ENCODE results near the gene RETSAT.

The RETSAT gene

GRCh38 chr2:85308896-85309555 lies 45.3 kb downstream of the RETSAT start:
- TF ChIP-seq, protein P1, sequence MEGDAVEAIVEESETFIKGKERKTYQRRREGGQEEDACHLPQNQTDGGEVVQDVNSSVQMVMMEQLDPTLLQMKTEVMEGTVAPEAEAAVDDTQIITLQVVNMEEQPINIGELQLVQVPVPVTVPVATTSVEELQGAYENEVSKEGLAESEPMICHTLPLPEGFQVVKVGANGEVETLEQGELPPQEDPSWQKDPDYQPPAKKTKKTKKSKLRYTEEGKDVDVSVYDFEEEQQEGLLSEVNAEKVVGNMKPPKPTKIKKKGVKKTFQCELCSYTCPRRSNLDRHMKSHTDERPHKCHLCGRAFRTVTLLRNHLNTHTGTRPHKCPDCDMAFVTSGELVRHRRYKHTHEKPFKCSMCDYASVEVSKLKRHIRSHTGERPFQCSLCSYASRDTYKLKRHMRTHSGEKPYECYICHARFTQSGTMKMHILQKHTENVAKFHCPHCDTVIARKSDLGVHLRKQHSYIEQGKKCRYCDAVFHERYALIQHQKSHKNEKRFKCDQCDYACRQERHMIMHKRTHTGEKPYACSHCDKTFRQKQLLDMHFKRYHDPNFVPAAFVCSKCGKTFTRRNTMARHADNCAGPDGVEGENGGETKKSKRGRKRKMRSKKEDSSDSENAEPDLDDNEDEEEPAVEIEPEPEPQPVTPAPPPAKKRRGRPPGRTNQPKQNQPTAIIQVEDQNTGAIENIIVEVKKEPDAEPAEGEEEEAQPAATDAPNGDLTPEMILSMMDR (conservative IDR thresholded peaks at IDR 0.05; ENCODE audit: control insufficient read depth, insufficient read depth, low read depth, low read length), result no peak
- DNase-seq (ENCODE audit: low read depth), result peak; percentile 63
- no peak overlapping the region for H3K4me3 ChIP-seq (ENCODE audit: control insufficient read depth, low read depth, low read length)

DNA sequence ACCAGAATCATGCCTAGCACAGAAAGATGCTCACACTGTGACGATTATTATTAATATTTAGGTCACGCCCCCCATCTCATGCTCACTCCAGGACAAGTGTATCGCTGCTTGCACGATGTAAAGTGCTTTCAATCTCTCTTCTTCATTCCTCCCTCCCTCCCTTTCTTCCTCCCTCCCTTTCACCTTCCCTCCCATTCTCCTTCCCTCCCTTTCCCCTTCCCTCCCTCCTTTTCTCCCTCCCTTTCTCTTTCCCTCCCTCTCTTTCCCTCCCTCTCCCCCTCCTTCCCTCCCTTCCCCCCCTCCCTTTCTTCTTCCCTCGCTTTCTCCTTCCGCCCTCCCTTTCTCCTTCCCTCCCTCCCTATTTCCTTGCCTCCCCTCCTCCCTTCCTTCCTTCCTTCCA lies 46.1 kb downstream of the RETSAT start:
- H3K4me3 ChIP-seq (ENCODE audit: control insufficient read depth, low read depth, low read length), result no peak overlapping the region
- no peak for DNase-seq (ENCODE audit: low read depth)
- TF ChIP-seq, protein P1 (conservative IDR thresholded peaks at IDR 0.05; ENCODE audit: control insufficient read depth, insufficient read depth, low read depth, low read length), result no peak

DNA sequence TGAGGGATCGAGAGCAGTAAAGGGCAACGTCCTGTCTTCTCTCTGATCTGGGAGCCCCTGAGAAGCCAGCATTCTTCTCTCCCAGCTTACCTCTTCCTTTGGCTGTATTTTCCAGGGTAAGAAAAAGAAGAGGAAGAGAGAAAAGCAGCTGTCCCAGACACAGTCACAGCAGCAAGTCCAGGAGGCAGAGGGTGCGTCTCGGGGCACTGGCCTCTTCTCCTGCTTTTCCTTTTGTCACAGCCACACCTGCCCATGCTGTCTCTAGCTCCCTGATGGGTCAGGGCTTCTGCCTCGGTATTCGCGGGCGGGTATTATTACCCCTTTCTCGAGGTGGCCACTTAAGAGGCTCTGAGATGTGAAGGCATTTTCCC lies 46.8 kb downstream of the RETSAT start:
- no peak for DNase-seq (ENCODE audit: low read depth)
- no peak overlapping the region for H3K4me3 ChIP-seq (ENCODE audit: control insufficient read depth, low read depth, low read length)
- TF ChIP-seq, protein P1 (conservative IDR thresholded peaks at IDR 0.05; ENCODE audit: control insufficient read depth, insufficient read depth, low read depth, low read length), result no peak

DNA sequence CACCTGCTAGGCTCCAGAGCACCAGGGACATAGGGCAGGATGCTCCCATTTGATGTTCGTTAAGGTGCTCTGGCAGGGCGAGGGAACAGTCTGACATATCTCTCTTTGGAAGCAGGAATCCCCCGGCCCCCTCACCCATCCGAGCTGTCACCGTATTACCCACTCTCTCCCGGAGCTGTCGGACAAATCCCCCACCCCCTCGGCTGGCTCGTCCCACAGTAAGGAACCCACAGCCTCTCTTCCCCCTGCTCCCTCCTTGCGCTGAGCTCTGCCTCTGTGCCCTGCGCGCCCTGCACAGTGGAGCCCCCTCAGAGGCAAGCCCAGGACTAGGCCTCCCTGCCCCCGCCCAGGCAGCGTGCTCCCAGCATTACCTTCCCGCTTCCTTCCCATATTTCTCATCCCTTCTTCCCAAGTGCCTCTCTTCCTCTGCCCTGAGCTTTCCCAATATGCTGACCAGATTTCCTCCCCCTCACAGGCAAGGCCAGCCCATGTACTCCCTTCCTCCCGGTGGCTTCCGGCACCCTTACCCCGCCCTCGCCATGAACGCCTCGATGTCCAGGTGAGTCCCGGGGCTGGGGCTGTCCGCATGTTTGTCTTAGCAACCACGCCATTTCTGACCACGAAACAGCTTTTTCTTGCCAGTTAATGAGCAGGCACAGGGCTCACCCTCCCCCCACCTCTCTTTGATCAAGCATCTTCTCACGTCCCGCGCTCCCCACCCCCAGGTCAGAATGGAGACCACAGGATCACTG lies 50.4 kb downstream of the RETSAT start:
- no peak overlapping the region for H3K4me3 ChIP-seq (ENCODE audit: control insufficient read depth, low read depth, low read length)
- TF ChIP-seq, protein P1 (conservative IDR thresholded peaks at IDR 0.05; ENCODE audit: control insufficient read depth, insufficient read depth, low read depth, low read length), result no peak
- DNase-seq (ENCODE audit: low read depth), result no peak

DNA sequence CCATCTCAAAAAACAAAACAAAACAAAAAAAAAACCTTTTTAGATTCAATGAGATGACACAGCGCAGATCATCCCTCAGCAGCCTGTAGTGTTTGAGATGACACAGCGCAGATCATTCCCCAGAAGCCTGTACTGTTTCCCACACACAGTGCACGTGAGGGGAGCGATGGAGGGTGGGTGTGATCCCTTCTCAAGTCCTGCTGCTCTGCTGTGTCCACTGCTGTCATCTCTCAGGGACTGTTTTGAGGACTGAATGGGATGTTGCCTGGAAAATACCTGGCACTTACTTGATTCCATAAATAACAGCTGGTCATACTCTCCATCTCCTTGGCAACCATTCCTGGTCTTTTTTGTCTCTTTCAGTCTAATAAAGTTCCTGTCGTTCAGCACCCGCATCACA lies 52.2 kb downstream of the RETSAT start:
- TF ChIP-seq, protein P1 (conservative IDR thresholded peaks at IDR 0.05; ENCODE audit: control insufficient read depth, insufficient read depth, low read depth, low read length), result no peak

More for the DNA sequence above, 52.2 kb downstream of the RETSAT start:
- H3K4me3 ChIP-seq (ENCODE audit: control insufficient read depth, low read depth, low read length), result no peak overlapping the region
- no peak for DNase-seq (ENCODE audit: low read depth)
